Uterus (tissue), 2 donors: Measurements from ENCODE around the gene ZBTB20.

Source experiments
- CTCF ChIP-seq, 4 experiments: fragments of 200-600 bp in 2 of 4; fragments of 450-650 bp in 2 of 4; sonication (generic) in 2 of 4; IDR thresholded peaks; one replicate each; pipeline ENCODE4 v1.5.1; 2016 to 2019; ENCODE audit warnings: antibody characterized with exemption in 4 of 4, mild to moderate bottlenecking in 2 of 4, moderate library complexity in 1 of 4
- POLR2A ChIP-seq, 2 donors: fragments of 450-650 bp; IDR thresholded peaks; one replicate each; pipeline ENCODE4 v1.6.1; 2016; ENCODE audit warnings: antibody characterized with exemption in 2 of 2, mild to moderate bottlenecking in 1 of 2, moderate library complexity in 1 of 2

- TF ChIP-seq CTCF (IDR thresholded peaks at IDR 0.05) (no peak), POLR2A (IDR thresholded peaks at IDR 0.05) (no peak)
Measured at GRCh38 chr3:114490829-114491228, 656.3 kb downstream of the ZBTB20 start.
